NCI-H82 treated with DMSO at 0.1 percent for 48 hours (cell line): ENCODE measurements around the gene DGKH.
"Not testable (repeated sequence)": the region's sequence is repeated elsewhere in the genome, so short reads cannot be mapped to it uniquely, and the experiment has no call there.

Source experiments
- DNase-seq: peaks from one replicate; lab custom pipeline; 2025; ENCODE audit not compliant: unreplicated experiment; lab: John Stamatoyannopoulos, UW

The DGKH gene

GRCh38 chr13:42163910-42164309 lies 115.5 kb downstream of the DGKH start:
- not testable (repeated sequence) for DNase-seq

GRCh38 chr13:42164557-42165125 lies 116.2 kb downstream of the DGKH start:
- no peak for DNase-seq

GRCh38 chr13:42168496-42168895 lies 120.0 kb downstream of the DGKH start:
- DNase-seq = no peak

GRCh38 chr13:42170029-42170428 lies 121.6 kb downstream of the DGKH start:
- DNase-seq = no peak

- DNase-seq = no peak
Observed at GRCh38 chr13:42173789-42174343, 125.4 kb downstream of the DGKH start.

GRCh38 chr13:42174344-42175162 lies 126.1 kb downstream of the DGKH start:
- no peak for DNase-seq

GRCh38 chr13:42176294-42176693 lies 127.8 kb downstream of the DGKH start:
- no peak for DNase-seq

GRCh38 chr13:42177189-42177588 lies 128.7 kb downstream of the DGKH start:
- no peak for DNase-seq

- no peak for DNase-seq
Observed at GRCh38 chr13:42181381-42181953, 133.0 kb downstream of the DGKH start.

GRCh38 chr13:42189061-42189460 lies 140.6 kb downstream of the DGKH start:
- no peak for DNase-seq

GRCh38 chr13:42190529-42190928 lies 142.1 kb downstream of the DGKH start:
- DNase-seq = no peak

- no peak for DNase-seq
Observed at GRCh38 chr13:42211704-42212464, 163.4 kb downstream of the DGKH start.

- no peak for DNase-seq
Observed at GRCh38 chr13:42214446-42214845, 166.0 kb downstream of the DGKH start.

- DNase-seq = peak; percentile 29
Observed at GRCh38 chr13:42215578-42216421, 167.4 kb downstream of the DGKH start.

- no peak for DNase-seq
Observed at GRCh38 chr13:42216422-42216735, 167.9 kb downstream of the DGKH start.

GRCh38 chr13:42218576-42218975 lies 170.1 kb downstream of the DGKH start:
- no peak for DNase-seq

- DNase-seq = no peak
Observed at GRCh38 chr13:42219051-42219450, 170.6 kb downstream of the DGKH start.

GRCh38 chr13:42219876-42220275 lies 171.4 kb downstream of the DGKH start:
- no peak for DNase-seq

GRCh38 chr13:42221121-42221765 lies 172.8 kb downstream of the DGKH start:
- DNase-seq = no peak

GRCh38 chr13:42223681-42224080 lies 175.2 kb downstream of the DGKH start:
- no peak for DNase-seq
